Spleen (tissue), 7 donors: ENCODE measurements around the gene IFT27.

Experiments
- CTCF ChIP-seq, 11 experiments: fragments of 200-600 bp in 7 of 11; fragments of 450-650 bp in 4 of 11; sonication (generic) in 4 of 11; IDR thresholded peaks in 8 of 11; conservative IDR thresholded peaks in 3 of 11; 1 replicate in 7 of 11; 2 replicates in 4 of 11; pipeline versions ENCODE4 v1.4.0 to v1.8.0; 2016 to 2021; ENCODE audit warnings: antibody characterized with exemption in 11 of 11, inconsistent platforms in 4 of 11, mild to moderate bottlenecking in 1 of 11
- POLR2A ChIP-seq, 3 donors: fragments of 450-650 bp; IDR thresholded peaks; one replicate each; pipeline ENCODE4 v1.5.1; 2017; ENCODE audit warnings: antibody characterized with exemption in 3 of 3, mild to moderate bottlenecking in 1 of 3
- POLR2AphosphoS5 ChIP-seq, 3 donors: sonication (generic); formaldehyde crosslinking; IDR thresholded peaks; one replicate each; pipeline ENCODE4 v1.5.1; 2017; ENCODE audit warnings: antibody characterized with exemption in 3 of 3
- donor health status: DM: no; HTN: no; CAD: no; lungs with moderate emphysema.
- donor health status: DM: no; HTN: no; CAD: no.
- donor health status: DM: no; HTN: no; CAD: no.

GRCh38 chr22:36765943-36766450 is 9.9 kb downstream of the IFT27 start:
- TF ChIP-seq POLR2A (IDR thresholded peaks at IDR 0.05) (no peak), CTCF (IDR thresholded peaks at IDR 0.05 in 8 of 11, conservative IDR thresholded peaks at IDR 0.05 in 3 of 11) (no peak), POLR2AphosphoS5 (IDR thresholded peaks at IDR 0.05) (no peak)
